ENCODE data around the gene DACH1.

The DACH1 gene

DNA sequence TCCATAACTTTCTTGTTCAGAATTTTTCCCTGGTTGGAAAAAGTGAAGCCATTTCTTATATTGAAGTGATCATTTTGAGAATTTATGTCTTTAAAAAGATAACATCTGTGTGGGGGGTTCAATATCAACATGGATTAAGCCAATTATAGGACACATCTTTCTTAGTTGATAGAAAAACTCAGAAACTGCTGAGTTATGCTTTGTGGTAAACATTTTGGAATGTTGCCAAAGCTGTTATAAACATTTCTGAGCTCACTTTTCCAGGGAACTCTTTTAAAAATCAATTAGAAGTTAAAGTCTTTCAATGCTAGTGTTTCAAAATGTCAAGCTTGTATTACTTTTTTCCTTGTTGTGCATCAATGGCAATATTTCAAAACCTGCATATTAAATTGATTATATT lies 248.8 kb downstream of the DACH1 start:
- no peak overlapping the region for H3K4me3 ChIP-seq (ENCODE audit: low read length)
- H3K9ac ChIP-seq (ENCODE audit: low read depth, low read length), result no peak overlapping the region
- no peaks in the 10 kb centered on the region for H3K36me3 ChIP-seq (ENCODE audit: insufficient read depth, low read length)
- no peaks in the 10 kb centered on the region for H3K9me3 ChIP-seq (replicated peaks; ENCODE audit: low read length)
- no peaks in the 10 kb centered on the region for H3K4me1 ChIP-seq (ENCODE audit: control insufficient read depth, insufficient read depth, low read length)
- no peak overlapping the region for H3K4me2 ChIP-seq (ENCODE audit: low read length)
- no peaks in the 10 kb centered on the region for H3K27me3 ChIP-seq (ENCODE audit: control insufficient read depth, insufficient read depth, low read length)

DNA sequence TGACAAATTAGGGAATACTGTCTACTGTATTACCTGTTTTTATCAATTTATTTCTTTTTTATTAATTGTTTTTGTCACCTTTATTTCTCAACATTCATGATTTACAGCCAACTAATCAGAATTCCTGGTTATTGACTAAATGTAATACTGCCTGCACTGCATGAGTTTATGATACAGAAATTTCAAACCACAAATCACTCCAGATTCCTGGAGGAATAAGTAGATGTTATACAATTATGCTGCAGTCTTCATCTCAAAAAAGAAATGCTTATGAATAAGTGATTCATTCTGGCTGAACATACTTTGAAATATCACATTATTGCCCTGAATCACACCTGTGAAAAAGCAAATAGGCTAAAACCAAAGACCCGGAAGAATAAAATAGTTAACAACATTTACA lies 249.7 kb downstream of the DACH1 start:
- Histone ChIP-seq H3K4me1 (ENCODE audit: control insufficient read depth, insufficient read depth, low read length) (no peaks in the 10 kb centered on the region), H3K36me3 (ENCODE audit: insufficient read depth, low read length) (no peaks in the 10 kb centered on the region), H3K27me3 (ENCODE audit: control insufficient read depth, insufficient read depth, low read length) (no peaks in the 10 kb centered on the region), H3K9me3 (replicated peaks; ENCODE audit: low read length) (no peaks in the 10 kb centered on the region), H3K4me2 (ENCODE audit: low read length) (no peak overlapping the region), H3K4me3 (ENCODE audit: low read length) (no peak overlapping the region), H3K9ac (ENCODE audit: low read depth, low read length) (no peak overlapping the region)

DNA sequence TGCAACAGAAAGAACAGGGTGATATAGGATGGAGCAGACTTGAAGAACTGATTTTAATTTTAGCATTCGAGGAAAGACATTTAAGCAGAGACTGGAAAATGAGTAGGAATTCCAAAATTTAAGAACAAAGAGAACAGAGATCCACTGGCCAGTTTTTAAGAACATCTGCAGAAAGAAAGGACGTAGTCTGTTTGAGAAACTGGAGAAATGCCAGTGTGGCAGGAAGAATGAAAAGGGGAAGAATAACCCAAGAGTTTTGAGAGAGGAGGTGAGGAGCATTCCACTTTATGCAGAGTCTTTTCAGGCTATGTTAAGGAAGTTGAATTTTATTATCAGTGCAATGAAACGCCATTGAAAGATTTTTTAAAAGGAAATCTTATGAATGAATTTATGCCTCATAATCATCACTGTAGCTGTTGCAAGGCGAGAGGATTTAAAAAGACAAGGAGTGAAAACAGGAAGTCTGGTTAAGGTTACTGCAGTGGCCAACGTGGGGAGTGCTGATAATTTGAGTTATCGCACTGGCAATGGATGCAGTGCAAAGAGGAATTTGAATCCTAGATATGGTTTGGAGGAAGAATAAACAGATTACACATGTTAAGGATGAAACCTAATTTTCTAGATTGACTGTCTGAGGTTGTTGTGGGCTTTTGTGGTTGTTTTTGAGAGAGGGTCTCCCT lies 253.8 kb downstream of the DACH1 start:
- Histone ChIP-seq H3K4me3 (ENCODE audit: low read length) (no peak overlapping the region), H3K4me2 (ENCODE audit: low read length) (no peak overlapping the region), H3K36me3 (ENCODE audit: insufficient read depth, low read length) (no peaks in the 10 kb centered on the region), H3K4me1 (ENCODE audit: control insufficient read depth, insufficient read depth, low read length) (no peaks in the 10 kb centered on the region), H3K9ac (ENCODE audit: low read depth, low read length) (no peak overlapping the region), H3K9me3 (replicated peaks; ENCODE audit: low read length) (no peaks in the 10 kb centered on the region), H3K27me3 (ENCODE audit: control insufficient read depth, insufficient read depth, low read length) (no peaks in the 10 kb centered on the region)

DNA sequence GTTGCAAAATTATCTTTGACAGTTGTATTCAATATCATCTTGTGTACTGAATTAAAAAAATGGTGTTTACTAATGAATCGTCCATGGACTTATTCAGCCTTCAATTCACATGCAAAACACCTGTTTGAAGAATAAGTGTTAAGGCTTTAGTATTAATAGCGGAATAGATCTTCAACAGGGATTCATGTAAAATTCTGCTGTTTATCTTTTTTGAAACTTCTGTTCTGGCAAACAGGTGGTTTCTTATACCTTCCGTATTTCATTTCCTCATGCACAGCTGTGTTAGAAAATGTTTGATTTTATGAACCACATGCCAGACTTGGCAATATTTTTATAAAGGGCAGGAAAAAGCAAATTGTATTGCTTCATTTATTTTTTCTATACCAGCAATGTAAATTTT lies 255.7 kb downstream of the DACH1 start:
- Histone ChIP-seq H3K4me3 (ENCODE audit: low read length) (no peak overlapping the region), H3K9me3 (replicated peaks; ENCODE audit: low read length) (no peaks in the 10 kb centered on the region), H3K9ac (ENCODE audit: low read depth, low read length) (no peak overlapping the region), H3K27me3 (ENCODE audit: control insufficient read depth, insufficient read depth, low read length) (no peaks in the 10 kb centered on the region), H3K4me1 (ENCODE audit: control insufficient read depth, insufficient read depth, low read length) (no peaks in the 10 kb centered on the region), H3K36me3 (ENCODE audit: insufficient read depth, low read length) (no peaks in the 10 kb centered on the region), H3K4me2 (ENCODE audit: low read length) (no peak overlapping the region)

DNA sequence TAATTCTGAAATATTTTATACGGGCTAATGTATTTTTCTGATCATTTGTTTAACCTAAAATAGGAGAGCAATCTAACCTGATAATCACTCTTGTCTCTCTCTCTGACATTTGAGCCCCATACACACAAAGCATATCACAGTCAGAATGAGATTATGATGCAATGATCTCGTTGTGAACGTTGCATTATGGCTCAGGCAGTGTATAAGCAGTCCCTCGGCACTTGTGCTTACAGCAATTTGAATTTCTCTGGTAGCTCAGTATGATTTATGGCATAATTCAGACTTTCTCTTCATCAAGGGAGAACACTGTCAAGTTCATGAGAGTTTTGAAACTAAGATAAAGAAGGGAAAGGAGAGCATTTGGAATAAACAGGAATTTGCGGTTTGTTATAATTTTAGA lies 256.1 kb downstream of the DACH1 start:
- H3K36me3 ChIP-seq (ENCODE audit: insufficient read depth, low read length), result no peaks in the 10 kb centered on the region
- H3K9ac ChIP-seq (ENCODE audit: low read depth, low read length), result no peak overlapping the region
- no peak overlapping the region for H3K4me2 ChIP-seq (ENCODE audit: low read length)
- H3K27me3 ChIP-seq (ENCODE audit: control insufficient read depth, insufficient read depth, low read length), result no peaks in the 10 kb centered on the region
- no peaks in the 10 kb centered on the region for H3K4me1 ChIP-seq (ENCODE audit: control insufficient read depth, insufficient read depth, low read length)
- no peaks in the 10 kb centered on the region for H3K9me3 ChIP-seq (replicated peaks; ENCODE audit: low read length)
- H3K4me3 ChIP-seq (ENCODE audit: low read length), result no peak overlapping the region

DNA sequence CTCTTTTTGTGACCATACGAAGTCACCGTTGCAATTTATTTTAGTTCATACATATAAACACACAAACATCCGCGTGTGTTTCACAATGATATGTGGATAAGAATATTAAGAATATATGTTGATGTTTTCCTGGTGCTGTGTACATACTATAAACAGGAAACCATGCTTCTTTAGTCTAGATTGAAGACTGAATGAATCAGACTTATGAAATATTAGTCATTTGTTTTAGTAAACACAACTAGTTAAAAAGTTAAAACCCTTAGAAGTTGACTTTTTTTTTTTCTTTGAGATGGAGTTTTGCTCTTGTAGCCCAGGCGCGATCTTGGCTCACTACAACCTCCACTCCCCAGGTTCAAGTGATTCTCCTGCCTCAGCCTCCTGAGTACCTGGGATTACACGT lies 257.7 kb downstream of the DACH1 start:
- no peaks in the 10 kb centered on the region for H3K36me3 ChIP-seq (ENCODE audit: insufficient read depth, low read length)
- H3K4me2 ChIP-seq (ENCODE audit: low read length), result no peak overlapping the region
- no peaks in the 10 kb centered on the region for H3K4me1 ChIP-seq (ENCODE audit: control insufficient read depth, insufficient read depth, low read length)
- no peaks in the 10 kb centered on the region for H3K9me3 ChIP-seq (replicated peaks; ENCODE audit: low read length)
- H3K4me3 ChIP-seq (ENCODE audit: low read length), result no peak overlapping the region
- H3K9ac ChIP-seq (ENCODE audit: low read depth, low read length), result no peak overlapping the region
- no peaks in the 10 kb centered on the region for H3K27me3 ChIP-seq (ENCODE audit: control insufficient read depth, insufficient read depth, low read length)

DNA sequence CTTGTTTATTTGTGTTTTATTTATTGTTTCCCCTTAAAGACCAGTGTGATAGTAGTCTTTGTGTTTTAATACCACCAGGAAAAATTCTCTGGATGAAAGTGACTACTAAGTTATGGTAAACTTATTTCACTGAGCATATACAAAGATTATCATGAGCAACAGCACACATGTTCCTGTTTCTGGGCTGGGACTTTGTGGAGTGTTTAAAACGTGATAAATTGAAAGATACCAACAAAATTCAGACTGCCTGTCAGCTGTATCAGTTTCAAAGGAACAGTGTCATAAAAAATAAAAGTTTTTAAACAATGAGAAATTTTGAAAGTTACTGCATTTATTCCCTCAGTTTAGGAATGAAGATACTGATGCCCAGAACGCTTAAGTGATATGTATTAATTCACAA lies 259.4 kb downstream of the DACH1 start:
- no peak overlapping the region for H3K4me3 ChIP-seq (ENCODE audit: low read length)
- H3K9ac ChIP-seq (ENCODE audit: low read depth, low read length), result no peak overlapping the region
- no peaks in the 10 kb centered on the region for H3K36me3 ChIP-seq (ENCODE audit: insufficient read depth, low read length)
- no peaks in the 10 kb centered on the region for H3K27me3 ChIP-seq (ENCODE audit: control insufficient read depth, insufficient read depth, low read length)
- H3K9me3 ChIP-seq (replicated peaks; ENCODE audit: low read length), result no peaks in the 10 kb centered on the region
- H3K4me2 ChIP-seq (ENCODE audit: low read length), result no peak overlapping the region
- H3K4me1 ChIP-seq (ENCODE audit: control insufficient read depth, insufficient read depth, low read length), result no peaks in the 10 kb centered on the region

DNA sequence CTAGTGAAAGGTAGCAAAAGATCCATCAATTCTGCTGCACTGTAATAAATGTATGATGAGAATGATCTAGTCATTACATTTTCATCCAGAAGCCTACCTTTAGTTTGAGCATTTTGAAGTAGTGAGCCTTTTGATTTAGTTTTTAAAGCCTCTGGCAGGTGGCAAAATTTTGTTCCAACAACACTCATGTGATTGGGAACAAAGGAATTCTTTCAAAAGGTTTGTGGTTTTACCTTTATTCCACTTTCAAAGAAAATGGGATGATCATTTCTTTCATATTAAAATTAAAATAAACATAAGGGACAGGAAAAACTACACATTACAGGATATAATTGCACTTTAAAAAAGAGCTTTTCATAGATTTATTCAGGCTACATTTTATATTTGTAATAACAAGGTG lies 260.2 kb downstream of the DACH1 start:
- H3K4me2 ChIP-seq (ENCODE audit: low read length), result no peak overlapping the region
- no peak overlapping the region for H3K4me3 ChIP-seq (ENCODE audit: low read length)
- H3K9ac ChIP-seq (ENCODE audit: low read depth, low read length), result no peak overlapping the region
- no peaks in the 10 kb centered on the region for H3K4me1 ChIP-seq (ENCODE audit: control insufficient read depth, insufficient read depth, low read length)
- no peaks in the 10 kb centered on the region for H3K36me3 ChIP-seq (ENCODE audit: insufficient read depth, low read length)
- no peaks in the 10 kb centered on the region for H3K27me3 ChIP-seq (ENCODE audit: control insufficient read depth, insufficient read depth, low read length)
- no peaks in the 10 kb centered on the region for H3K9me3 ChIP-seq (replicated peaks; ENCODE audit: low read length)

DNA sequence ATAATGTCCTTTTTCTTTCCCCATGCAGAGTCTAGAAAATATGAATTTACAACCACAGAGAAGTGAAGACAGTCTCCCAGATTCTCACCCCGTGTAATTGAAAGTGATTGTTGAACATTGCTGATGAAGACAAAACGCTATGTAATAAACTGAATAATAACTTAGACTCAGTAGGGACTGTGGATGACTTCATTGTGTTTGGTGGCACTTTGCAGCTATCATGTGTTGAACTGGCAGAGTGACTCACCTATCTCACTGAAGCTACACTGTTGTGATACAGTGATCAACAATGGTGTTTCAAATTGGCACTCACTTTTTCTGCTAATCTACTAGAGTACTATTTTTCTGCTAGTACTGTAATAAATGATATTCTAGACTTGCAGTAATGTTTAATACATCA lies 261.3 kb downstream of the DACH1 start:
- no peaks in the 10 kb centered on the region for H3K27me3 ChIP-seq (ENCODE audit: control insufficient read depth, insufficient read depth, low read length)
- no peak overlapping the region for H3K4me3 ChIP-seq (ENCODE audit: low read length)

DNA sequence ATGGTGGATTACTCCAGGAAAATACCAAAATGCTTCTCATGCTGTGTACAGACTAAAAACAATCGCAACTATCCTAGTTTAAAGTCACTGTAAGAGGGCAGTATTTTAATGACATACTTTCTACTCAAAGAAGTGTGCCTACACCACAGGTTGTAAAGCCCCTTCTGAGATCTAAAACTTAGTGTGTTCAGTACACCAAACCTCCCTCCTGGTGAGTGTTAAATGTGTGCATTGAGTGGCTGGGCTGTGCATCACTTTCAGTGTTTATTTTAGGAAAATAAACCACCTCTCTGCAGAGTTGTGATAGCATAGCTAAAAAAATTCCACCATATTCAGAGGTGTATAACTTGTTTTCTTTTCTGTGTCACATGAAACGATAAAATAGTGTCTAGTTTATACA lies 263.7 kb downstream of the DACH1 start:
- H3K4me1 ChIP-seq (ENCODE audit: control insufficient read depth, insufficient read depth, low read length), result no peaks in the 10 kb centered on the region
- no peak overlapping the region for H3K9ac ChIP-seq (ENCODE audit: low read depth, low read length)
- no peak overlapping the region for H3K4me2 ChIP-seq (ENCODE audit: low read length)
- no peaks in the 10 kb centered on the region for H3K36me3 ChIP-seq (ENCODE audit: insufficient read depth, low read length)
- H3K4me3 ChIP-seq (ENCODE audit: low read length), result no peak overlapping the region
- no peaks in the 10 kb centered on the region for H3K9me3 ChIP-seq (replicated peaks; ENCODE audit: low read length)
- H3K27me3 ChIP-seq (ENCODE audit: control insufficient read depth, insufficient read depth, low read length), result no peaks in the 10 kb centered on the region

More for the DNA sequence above, 261.3 kb downstream of the DACH1 start:
- no peaks in the 10 kb centered on the region for H3K36me3 ChIP-seq (ENCODE audit: insufficient read depth, low read length)
- no peak overlapping the region for H3K4me2 ChIP-seq (ENCODE audit: low read length)
- no peaks in the 10 kb centered on the region for H3K4me1 ChIP-seq (ENCODE audit: control insufficient read depth, insufficient read depth, low read length)
- H3K9ac ChIP-seq (ENCODE audit: low read depth, low read length), result no peak overlapping the region
- no peaks in the 10 kb centered on the region for H3K9me3 ChIP-seq (replicated peaks; ENCODE audit: low read length)

DNA sequence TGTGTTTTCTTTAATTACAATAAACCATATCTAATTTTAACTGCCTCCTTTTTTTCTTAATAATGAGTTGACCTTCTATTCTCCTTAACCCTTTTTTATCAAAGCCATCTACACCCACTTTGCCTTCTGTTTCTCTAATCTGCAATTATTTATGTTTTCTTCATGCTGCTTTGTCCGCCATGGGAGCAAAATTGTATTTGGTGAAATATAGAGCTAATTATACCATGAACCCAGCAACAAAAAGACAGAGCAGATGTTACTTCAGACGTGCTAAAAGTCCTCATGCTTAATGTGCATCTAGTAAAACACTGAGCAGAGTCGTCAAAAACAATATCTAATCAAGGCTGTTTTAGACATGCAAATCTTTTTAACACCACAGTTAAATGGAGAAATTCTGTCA lies 264.7 kb downstream of the DACH1 start:
- H3K4me3 ChIP-seq (ENCODE audit: low read length), result no peak overlapping the region
- H3K27me3 ChIP-seq (ENCODE audit: control insufficient read depth, insufficient read depth, low read length), result no peaks in the 10 kb centered on the region
- H3K9me3 ChIP-seq (replicated peaks; ENCODE audit: low read length), result no peaks in the 10 kb centered on the region
- H3K4me2 ChIP-seq (ENCODE audit: low read length), result no peak overlapping the region
- no peaks in the 10 kb centered on the region for H3K36me3 ChIP-seq (ENCODE audit: insufficient read depth, low read length)
- no peaks in the 10 kb centered on the region for H3K4me1 ChIP-seq (ENCODE audit: control insufficient read depth, insufficient read depth, low read length)
- H3K9ac ChIP-seq (ENCODE audit: low read depth, low read length), result no peak overlapping the region

DNA sequence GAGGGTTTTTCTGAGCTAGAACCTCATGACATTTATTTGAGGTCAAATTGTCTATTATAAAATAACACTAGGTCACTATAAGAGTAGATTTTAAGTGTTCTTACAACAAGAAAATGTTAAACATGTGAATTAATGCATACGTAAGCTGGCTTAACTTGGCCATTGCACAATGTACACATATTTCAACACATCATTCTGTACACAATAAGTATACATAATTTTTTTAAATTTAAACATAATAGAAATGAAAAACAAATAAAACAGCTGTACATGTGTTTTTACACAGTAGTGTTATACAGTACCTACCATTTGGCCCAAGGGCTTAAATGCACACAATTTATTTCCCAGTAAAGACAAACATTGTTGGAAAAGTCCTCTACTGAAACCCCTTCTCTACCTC lies 269.9 kb downstream of the DACH1 start:
- Histone ChIP-seq H3K4me2 (ENCODE audit: low read length) (no peak overlapping the region), H3K27me3 (ENCODE audit: control insufficient read depth, insufficient read depth, low read length) (no peaks in the 10 kb centered on the region), H3K4me1 (ENCODE audit: control insufficient read depth, insufficient read depth, low read length) (no peaks in the 10 kb centered on the region), H3K9ac (ENCODE audit: low read depth, low read length) (no peak overlapping the region), H3K36me3 (ENCODE audit: insufficient read depth, low read length) (no peaks in the 10 kb centered on the region), H3K9me3 (replicated peaks; ENCODE audit: low read length) (no peaks in the 10 kb centered on the region), H3K4me3 (ENCODE audit: low read length) (no peak overlapping the region)

Data from skeletal muscle satellite cell (primary cell).